HG02981 (cell line): Measurements from ENCODE around the gene RIN3.
"Not testable (repeated sequence)": the region's sequence is repeated elsewhere in the genome, so short reads cannot be mapped to it uniquely, and the experiment has no call there.

Source experiments
- ATAC-seq: cut with Tn5 transposase; IDR thresholded peaks from one replicate; pipeline ENCODE4 v1.9.1; 2021; ENCODE audit warnings: mild to moderate bottlenecking, moderate library complexity; ENCODE audit not compliant: unreplicated experiment

The RIN3 gene

GRCh38 chr14:92659765-92660561 is 146.4 kb downstream of the RIN3 start:
- no peak for ATAC-seq

GRCh38 chr14:92660571-92660970 is 147.0 kb downstream of the RIN3 start:
- ATAC-seq: no peak

GRCh38 chr14:92663049-92663448 is 149.5 kb downstream of the RIN3 start:
- no peak for ATAC-seq

- no peak for ATAC-seq
Observed at GRCh38 chr14:92665661-92666110, 152.1 kb downstream of the RIN3 start.

- ATAC-seq: no peak
Observed at GRCh38 chr14:92666251-92666650, 152.7 kb downstream of the RIN3 start.

- ATAC-seq: no peak
Observed at GRCh38 chr14:92668276-92668973, 154.8 kb downstream of the RIN3 start.

GRCh38 chr14:92670160-92670559 is 156.6 kb downstream of the RIN3 start:
- ATAC-seq: no peak

GRCh38 chr14:92670643-92671366 is 157.2 kb downstream of the RIN3 start:
- no peak for ATAC-seq

GRCh38 chr14:92673601-92674150 is 160.1 kb downstream of the RIN3 start:
- ATAC-seq: no peak

GRCh38 chr14:92675421-92675820 is 161.8 kb downstream of the RIN3 start:
- no peak for ATAC-seq

- ATAC-seq: no peak
Observed at GRCh38 chr14:92675976-92676375, 162.4 kb downstream of the RIN3 start.

- ATAC-seq: no peak
Observed at GRCh38 chr14:92676403-92677086, 163.0 kb downstream of the RIN3 start.

- ATAC-seq: peak; percentile 78
Observed at GRCh38 chr14:92677087-92677668, 163.6 kb downstream of the RIN3 start.

- ATAC-seq: no peak
Observed at GRCh38 chr14:92677955-92678354, 164.4 kb downstream of the RIN3 start.

- ATAC-seq: no peak
Observed at GRCh38 chr14:92678766-92679165, 165.2 kb downstream of the RIN3 start.

GRCh38 chr14:92679246-92679645 is 165.7 kb downstream of the RIN3 start:
- no peak for ATAC-seq

GRCh38 chr14:92680330-92680729 is 166.7 kb downstream of the RIN3 start:
- ATAC-seq: not testable (repeated sequence)

GRCh38 chr14:92680781-92681650 is 167.4 kb downstream of the RIN3 start:
- no peak for ATAC-seq

GRCh38 chr14:92683041-92683440 is 169.5 kb downstream of the RIN3 start:
- ATAC-seq: no peak
